Erythroblast (primary cell): ENCODE data around the gene BIN2.

Experiments
- DNase-seq, 2 experiments: peaks; one replicate each; lab custom pipeline; 2025; lab: John Stamatoyannopoulos, UW
- GATA1 ChIP-seq: IDR thresholded peaks from 2 replicates; pipeline ENCODE4 v1.6.1; 2011; ENCODE audit warnings: low read depth, mild to moderate bottlenecking, control low read depth, low read length, moderate library complexity
- POLR2A ChIP-seq: IDR thresholded peaks from 2 replicates; pipeline ENCODE4 v1.6.1; 2011; ENCODE audit warnings: mild to moderate bottlenecking, low read length

Gene BIN2

DNA sequence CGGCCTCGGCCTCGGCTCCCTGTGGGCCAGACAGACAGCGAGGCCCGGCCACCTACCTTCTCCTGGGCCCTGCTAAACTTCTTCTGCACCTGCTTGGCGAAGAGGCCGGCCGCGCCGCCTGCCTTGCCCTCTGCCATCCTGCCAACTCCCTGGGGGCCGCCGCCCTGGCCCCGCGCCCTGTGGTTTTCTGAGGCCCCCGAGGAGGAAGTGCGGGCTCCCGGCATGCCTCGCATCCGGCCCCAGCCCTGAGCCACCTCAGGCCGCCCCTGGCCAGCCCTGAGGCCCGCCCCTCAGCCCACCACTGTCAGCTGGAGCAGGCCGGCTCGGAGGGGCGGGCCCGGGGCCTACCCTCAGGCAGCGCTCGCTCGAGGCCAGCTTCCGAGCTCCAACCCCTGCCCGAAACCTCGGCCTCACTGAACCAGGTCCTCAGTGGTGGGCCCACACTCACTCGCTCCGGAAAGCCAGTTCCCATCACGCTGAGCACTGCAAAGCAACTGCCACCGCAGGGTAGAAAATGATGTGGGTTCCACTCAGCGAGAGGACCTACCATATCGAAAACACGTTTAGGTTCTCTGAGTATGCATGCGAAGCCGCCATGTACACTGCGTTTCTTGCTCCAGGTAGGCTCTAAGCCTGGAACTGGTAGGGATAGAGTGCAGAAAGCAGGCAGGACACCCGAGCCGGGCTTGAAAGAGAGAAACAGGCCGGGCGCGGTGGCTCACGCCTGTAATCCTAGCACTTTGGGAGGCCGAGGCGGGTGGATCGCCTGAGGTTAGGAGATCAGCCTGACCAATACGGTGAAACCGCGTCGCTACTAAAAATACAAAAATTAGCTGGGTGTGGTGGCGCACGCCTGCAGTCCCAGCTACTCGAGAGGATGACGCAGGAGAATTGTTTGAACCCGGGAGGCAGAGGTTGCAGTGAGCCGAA is at the start of gene BIN2:
TSS of gene BIN2 (minus strand) at position 209 of the 930 bp plus-strand sequence. CDS start at position 137, 72 bp downstream.
- TF ChIP-seq POLR2A (peak; percentile 49), GATA1 (no peak)
- DNase-seq, result peak; percentile 64 to 68

DNA sequence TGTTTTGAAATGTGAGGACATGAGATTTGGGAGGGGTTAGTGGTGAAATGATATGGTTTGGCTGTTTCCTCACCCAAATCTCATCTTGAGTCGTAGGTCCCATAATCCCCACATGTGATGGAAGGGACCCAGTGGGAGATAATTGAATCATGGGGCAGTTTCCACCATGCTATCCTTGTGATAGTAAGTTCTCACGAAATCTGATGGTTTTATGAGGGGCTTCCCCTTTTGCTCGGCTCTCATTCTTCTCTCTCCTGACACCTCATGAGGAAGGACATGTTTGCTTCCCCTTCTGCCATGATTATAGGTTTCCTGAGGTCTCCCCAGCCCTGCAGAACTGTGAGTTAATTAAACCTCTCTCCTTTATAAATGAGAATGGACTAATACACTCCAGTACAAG is 49.2 kb upstream of the BIN2 start:
- TF ChIP-seq POLR2A (no peak), GATA1 (no peak)
- DNase-seq, result no peak

DNA sequence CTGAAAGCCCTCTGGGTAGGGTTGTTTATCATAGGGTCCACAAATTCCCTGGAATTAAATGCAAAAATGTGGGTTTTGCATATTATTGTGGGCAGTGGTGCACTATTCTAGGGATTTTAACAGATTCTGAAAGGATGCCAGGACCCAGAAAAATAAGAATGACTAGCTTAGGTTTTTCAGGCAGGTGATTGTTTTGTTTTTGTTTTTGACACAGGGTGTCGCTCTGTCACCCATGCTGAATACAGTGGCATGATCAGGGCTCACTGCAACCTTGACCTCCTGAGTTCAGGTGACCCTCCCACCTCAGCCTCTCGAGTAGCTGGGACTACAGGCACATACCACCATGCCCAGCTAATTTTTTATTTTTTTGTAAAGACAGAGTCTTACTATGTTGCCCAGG is 48.0 kb upstream of the BIN2 start:
- TF ChIP-seq GATA1 (no peak), POLR2A (no peak)
- DNase-seq, result no peak

DNA sequence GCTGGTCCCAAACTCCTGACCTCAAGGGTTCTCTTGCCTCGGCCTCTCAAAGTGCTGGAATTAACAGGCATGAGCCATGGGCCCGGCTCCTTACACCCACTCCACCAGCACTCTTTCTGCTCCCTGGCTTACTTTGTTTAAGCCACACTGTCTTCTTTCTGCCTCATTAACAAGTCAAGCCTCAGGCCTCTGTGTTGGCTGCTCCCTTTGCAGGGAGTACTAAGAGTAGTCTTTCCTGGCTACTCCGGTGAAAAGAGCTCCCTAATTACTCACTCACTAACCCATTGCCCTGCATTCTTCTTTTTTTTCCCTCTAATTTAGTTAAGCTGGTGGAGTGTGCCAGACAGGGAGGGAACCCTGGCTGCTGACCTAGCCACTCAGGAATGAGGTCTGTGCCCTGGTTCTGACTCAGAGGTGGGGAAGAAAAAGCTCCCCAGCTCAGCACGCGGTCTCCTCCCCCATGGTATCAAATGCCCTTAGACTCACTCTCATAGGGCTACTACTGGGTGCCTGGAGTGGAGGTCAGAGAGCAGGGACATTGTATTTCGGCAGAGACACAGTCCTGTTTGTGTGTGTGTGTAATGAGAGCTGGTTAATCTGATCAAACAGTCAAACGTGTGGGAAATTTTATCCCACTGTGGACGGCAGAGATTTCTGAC is 47.5 kb upstream of the BIN2 start:
- TF ChIP-seq GATA1 (no peak), POLR2A (no peak)
- DNase-seq, result no peak

DNA sequence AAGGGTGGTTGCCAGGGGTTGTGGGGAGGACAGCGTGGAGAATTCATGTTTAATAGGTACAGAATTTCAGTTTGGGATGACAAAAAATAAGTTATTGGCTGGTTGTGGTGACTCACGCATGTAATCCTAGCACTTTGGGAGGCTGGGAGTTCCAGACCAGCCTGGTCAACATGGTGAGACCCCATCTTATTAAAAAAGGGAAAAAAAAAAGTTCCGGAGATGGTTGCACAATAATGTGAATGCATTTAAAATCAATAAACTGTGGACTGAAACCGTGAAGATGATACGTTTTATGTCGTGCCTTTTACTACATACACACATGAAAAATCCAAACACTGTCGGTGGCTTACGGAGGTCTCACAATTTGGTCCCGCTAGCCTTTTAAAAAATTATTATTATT is 46.7 kb upstream of the BIN2 start:
- TF ChIP-seq GATA1 (no peak), POLR2A (no peak)
- no peak for DNase-seq

DNA sequence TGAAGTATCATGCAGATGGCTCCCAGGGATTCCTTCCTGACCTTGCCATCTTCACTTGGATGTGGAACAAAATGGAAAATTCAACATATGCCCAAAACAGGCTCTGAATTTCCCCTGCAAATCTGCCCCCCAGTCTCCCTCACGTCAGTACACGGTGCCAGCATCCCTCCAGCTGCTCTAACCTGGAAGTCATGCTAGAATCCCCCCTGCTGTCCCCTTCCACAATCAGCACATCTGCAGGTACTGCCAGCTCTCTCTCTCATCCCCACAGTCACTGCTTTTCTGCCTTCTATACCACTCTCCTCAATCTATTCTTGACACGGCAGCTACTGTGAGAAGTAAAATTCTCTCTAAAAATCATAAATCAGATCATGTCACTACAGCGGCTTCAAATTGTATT is 45.6 kb upstream of the BIN2 start:
- DNase-seq, result no peak
- TF ChIP-seq GATA1 (no peak), POLR2A (no peak)

DNA sequence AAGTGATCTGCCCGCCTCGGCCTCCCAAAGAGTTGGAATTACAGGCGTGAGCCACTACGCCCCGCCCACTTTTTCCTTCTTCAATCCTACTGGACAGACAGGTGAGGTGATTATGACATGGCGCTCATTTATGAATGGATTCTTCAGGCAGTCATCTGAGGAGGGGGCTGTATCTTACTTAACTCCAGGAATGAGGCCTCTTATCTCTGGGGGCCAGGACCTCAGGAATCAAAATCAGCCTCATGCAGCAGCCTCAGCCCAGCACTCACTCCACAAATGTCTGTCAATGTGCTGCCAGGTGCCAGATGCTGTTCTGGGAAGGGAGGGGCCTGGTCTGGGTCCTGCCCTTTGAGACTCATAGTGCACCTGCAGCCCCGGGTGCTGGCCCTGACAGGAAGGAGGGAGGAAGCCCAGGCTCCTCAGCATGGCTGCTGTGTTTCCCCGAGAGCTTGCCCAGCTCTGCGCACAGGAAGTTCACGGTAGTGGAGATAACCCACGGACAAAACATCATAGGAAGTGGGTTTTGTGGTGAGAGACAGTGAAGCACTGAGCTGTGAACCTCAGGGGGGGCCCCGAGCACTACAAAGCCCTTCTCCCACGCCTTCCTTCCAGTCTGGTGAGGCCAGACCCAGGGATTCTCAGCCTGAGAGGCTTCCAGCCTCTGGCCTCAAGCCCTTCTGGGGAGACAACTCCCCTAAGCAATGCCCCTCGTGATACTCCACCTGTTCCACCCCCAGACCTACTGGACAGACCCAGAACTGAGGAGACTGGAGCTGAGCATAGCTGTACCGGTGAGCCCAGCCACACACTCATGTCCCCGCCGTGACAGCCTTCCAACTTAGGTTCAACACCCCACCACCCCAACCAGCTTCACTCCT is 44.9 kb upstream of the BIN2 start:
- TF ChIP-seq POLR2A (peak; percentile 34), GATA1 (no peak)
- DNase-seq, result peak; percentile 67 to 88

DNA sequence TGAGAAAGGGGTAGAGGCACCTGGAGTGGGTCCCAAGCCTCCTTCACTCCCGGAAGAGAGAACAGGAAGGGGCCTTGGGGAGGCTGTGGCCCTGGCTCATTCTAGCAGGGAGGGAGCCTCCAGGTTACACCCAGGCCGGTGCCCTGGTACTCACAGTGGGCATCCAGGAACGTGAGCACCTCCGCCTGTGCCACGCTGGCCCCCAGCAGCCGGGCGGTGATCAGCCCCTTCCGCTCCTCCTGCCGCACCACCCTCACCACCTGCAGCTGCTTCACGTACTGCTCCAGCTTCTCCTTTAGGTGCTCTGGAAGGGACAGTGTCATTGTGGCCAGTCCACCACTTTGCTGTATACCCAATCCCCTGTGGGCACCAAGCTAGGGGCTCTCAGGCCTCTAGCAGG is 41.3 kb upstream of the BIN2 start:
- no peak for TF ChIP-seq GATA1
- no peak for DNase-seq

DNA sequence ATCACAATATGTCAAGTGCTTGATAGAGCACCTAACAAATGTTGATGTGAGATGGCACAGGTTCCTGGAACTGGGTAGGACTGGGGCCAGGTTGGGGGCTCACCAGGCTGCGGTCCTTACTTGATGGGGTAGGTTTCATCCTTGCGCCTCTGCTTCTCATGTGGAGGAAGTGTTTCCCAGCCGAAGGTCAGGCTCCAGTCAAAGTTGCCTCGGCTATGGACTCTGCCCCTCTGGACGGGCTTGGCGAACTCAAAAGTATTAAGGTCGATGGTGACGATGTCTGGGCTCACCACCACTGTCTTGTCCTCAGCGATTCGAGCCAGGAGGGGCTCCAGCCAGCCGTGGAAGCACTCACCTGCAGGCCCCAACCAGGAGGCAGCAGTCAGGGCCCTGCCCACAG is 40.0 kb upstream of the BIN2 start:
- TF ChIP-seq POLR2A, result no peak
- TF ChIP-seq GATA1, result no peak
- no peak for DNase-seq

DNA sequence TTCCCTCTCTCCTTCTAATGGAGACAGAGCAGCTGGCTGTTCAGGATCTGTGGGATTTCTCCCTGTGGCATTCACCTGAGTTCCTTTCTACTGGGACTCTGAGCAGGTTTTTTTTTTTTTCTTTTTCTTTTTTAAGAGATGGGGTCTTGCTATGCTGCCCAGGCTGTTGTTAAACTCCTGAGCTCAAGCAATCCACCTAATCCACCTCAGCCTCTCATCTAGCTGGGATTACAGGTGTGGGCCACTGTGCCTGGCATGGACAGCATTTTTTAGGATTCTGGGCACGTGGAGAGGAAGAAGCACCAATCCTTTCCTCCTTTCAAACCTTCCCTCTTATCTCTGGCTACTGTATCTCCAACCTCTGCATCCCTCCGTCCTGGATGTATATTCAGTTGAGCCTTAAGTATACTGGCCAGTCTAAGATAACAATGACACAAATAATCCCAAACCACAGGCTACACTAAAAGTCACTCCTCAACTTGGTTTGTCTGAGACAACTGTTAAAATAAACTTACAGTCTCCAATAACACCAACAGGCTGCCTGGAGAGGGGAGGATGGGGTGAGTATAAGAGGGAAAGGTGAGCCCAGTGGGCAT is 38.9 kb upstream of the BIN2 start:
- TF ChIP-seq GATA1, result no peak
- TF ChIP-seq POLR2A, result no peak
- DNase-seq, result peak in 1 of 2 experiments; percentile 34

DNA sequence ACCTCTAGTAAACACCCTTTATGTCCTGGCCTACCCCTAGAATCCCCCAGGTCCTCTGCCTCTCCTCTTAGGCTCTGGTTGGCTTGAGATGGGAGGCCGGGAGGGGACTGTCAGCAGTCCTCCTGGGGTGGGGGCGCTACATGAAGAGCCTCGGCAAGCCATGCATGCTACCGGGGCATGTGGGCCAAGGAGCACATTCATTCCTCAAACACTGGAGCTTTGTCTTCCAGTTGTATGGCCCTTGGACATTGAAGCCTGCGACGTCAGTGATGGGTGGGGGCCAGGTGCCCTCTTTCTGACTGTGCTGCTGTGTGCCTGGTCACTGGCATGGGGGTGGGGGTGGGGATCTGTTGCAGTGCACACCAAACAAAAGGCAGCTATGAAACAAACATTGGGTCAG is 38.3 kb upstream of the BIN2 start:
- DNase-seq, result no peak

DNA sequence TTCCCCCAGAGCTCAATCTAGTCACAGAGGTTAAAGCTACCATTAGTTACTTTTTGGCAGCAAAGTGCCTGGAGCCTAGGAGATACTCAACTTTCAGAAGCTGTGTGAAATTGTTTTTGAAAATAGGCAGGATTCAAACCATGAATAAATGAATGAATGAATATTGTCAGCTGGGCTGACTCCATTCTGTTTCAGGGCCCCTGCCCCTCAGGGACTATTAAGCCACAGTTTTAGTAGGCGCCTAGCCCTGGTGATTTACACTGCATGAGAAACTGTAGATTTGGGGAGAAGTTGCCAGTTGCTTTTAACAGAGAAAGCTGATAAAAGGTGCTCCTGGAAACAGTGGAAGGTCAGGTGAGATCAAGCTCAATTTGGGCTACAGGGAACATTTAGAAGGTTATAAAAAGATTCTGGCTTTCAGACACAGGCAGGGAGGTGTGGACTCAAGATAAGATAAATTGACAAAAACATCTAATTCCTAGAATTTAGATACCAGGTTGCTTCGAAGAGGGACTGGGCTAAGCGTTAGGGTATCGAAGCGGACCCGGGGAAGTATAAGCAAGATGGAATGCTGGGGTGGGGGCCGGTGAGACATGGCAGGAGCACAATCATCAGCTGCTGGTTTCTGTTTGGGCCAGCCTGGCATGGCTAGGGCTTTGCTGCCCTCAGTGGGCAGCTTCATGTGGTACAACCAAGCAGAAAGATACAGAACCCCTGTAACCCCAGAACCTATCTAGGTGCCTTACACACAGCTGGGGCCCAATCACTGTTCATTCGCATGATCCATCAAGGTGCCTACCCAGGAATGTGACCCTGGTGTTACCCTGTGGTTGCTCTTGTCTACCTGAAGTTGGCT is 37.4 kb upstream of the BIN2 start:
- no peak for TF ChIP-seq GATA1
- TF ChIP-seq POLR2A, result no peak
- DNase-seq, result peak; percentile 27 to 28

More for the DNA sequence above, 38.3 kb upstream of the BIN2 start:
- TF ChIP-seq GATA1 (no peak), POLR2A (no peak)
